Measurements from ENCODE around the gene MAMLD1.

The MAMLD1 gene

DNA sequence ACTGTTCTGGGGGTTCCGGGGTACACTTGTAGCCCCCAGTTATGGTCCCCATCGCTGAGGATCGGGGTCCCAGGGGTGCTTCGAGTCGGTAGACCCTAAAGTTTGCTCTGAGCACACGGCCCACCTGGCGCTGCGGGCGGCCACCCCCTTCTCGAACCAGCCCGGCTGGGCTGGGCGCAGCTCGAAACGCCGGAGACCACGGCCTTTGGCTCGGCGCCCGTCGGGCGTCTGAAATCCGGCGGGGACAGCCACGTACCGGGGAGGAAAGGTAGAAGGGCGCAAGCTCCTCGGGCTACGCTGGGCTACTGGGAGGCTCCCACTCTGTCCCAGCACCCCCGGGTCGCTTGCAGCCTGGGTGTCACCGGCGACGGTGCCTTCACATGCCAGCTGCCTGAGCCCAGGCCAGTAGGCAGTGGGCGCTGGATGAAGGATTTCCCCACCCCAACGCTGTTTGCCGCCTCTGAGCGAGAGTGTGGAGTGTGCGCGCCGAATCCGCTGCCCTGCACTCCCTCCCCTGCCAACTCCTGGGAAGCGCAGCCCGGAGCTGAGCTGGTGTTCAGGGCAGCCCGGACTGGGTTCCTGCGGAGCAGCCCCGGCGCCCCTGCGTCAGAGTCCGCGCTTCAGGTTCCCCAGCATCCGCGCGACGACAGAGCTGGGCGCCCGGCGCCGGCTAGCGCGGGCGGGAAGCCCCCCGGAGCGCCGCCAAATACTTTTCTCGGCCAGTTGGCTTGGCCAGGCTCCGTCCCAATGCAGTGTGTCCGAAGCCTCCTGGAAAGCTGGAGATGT, 637 bp downstream of the MAMLD1 start:
- H3K27ac ChIP-seq, result peak overlapping the region; percentile 30

DNA sequence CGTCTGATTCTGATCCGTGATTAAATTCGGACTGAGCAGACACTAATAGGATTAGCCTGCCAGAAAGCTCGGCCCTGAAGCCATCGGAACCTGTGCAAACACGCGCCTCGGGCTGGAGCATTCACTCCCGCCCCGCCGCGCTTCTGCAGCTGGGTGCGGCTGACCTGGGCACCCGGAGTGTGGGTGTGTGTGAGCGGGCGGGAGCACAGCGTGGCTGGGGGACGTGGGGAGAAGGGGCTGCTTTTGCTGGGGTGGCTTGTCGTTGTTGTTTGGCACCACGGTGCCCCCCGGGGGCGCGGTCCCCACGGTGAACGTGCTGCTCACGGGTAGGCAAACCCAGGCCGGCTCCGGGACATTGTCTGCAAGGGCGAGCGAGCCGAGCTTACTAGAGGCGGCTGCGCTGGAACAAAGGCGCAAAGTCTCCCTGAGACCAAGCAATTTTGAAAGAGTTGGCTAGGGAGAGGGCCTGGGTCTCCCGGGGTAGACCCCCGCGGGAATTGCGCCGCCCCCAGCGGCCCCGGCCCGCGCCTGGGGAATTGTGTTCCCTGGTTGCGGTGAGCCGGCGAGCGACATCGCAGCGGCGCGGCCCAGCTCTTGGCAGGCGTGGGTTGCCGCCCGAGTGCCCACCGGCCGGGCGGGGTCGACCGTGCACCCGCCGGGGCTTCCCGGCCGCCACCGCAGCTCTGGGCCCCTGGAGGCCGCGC, 1.4 kb downstream of the MAMLD1 start:
- H3K27ac ChIP-seq, result peak overlapping the region; percentile 30; the same call in 1 of the 2 replicates

More for the DNA sequence above, 637 bp downstream of the MAMLD1 start:
- TF ChIP-seq, protein P1, sequence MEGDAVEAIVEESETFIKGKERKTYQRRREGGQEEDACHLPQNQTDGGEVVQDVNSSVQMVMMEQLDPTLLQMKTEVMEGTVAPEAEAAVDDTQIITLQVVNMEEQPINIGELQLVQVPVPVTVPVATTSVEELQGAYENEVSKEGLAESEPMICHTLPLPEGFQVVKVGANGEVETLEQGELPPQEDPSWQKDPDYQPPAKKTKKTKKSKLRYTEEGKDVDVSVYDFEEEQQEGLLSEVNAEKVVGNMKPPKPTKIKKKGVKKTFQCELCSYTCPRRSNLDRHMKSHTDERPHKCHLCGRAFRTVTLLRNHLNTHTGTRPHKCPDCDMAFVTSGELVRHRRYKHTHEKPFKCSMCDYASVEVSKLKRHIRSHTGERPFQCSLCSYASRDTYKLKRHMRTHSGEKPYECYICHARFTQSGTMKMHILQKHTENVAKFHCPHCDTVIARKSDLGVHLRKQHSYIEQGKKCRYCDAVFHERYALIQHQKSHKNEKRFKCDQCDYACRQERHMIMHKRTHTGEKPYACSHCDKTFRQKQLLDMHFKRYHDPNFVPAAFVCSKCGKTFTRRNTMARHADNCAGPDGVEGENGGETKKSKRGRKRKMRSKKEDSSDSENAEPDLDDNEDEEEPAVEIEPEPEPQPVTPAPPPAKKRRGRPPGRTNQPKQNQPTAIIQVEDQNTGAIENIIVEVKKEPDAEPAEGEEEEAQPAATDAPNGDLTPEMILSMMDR (conservative IDR thresholded peaks at IDR 0.05), result 0 out of 2 replicates have a peak, but pooled peaks have one; percentile 10
- no peak for TF ChIP-seq ZFX (IDR thresholded peaks at IDR 0.05)

DNA sequence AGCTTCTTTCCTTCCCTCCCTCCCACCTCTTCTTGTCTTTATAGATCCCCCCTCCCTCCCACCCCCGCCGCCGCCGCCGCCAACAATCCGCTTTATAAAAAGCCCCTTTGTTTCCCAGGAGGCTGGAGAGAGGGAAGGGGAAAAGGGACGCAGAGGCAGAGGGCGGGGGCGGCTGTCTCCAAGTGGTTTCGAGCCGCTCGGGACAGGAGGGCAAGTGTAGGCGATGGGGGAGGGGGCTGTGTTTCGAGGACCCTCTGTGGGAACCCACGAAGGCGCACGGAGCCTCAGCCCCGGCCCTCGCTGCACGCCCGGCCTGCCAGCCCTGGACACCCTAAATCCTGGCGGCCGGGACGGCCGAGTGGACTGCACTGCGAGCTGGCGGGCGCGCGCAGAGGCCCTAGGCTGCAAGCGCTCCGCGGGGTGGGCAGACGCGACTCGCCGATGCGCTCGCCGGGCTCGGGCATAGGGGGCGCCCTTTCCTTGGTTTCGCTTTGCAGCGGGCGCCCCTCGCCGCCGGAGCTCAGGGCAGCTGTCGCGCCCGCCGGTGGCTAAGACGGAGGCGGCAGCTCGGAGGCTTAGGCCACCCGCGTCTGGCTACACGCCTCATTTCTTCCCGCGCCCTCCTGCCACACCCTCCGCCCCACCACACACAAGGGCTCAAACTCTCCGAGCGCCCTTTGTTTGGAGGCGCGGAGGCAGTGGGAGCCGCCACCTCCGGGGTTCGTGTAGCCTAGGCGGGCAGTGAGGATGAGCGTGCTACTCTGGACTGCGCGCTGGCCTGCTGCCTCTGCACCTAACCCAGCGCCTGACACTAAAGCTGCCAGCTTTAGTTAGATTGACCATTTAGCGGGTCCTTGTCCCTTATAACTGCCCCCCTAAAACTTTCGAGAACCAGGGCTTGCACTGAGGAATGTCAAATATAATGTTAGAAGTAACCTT, 2.2 kb downstream of the MAMLD1 start:
- TF ChIP-seq, protein P1 (conservative IDR thresholded peaks at IDR 0.05), result no peak
- TF ChIP-seq ZFX (IDR thresholded peaks at IDR 0.05), result no peak
- H3K27ac ChIP-seq, result no peak overlapping the region

More for the DNA sequence above, 1.4 kb downstream of the MAMLD1 start:
- TF ChIP-seq, protein P1 (conservative IDR thresholded peaks at IDR 0.05), result no peak
- no peak for TF ChIP-seq ZFX (IDR thresholded peaks at IDR 0.05)

DNA sequence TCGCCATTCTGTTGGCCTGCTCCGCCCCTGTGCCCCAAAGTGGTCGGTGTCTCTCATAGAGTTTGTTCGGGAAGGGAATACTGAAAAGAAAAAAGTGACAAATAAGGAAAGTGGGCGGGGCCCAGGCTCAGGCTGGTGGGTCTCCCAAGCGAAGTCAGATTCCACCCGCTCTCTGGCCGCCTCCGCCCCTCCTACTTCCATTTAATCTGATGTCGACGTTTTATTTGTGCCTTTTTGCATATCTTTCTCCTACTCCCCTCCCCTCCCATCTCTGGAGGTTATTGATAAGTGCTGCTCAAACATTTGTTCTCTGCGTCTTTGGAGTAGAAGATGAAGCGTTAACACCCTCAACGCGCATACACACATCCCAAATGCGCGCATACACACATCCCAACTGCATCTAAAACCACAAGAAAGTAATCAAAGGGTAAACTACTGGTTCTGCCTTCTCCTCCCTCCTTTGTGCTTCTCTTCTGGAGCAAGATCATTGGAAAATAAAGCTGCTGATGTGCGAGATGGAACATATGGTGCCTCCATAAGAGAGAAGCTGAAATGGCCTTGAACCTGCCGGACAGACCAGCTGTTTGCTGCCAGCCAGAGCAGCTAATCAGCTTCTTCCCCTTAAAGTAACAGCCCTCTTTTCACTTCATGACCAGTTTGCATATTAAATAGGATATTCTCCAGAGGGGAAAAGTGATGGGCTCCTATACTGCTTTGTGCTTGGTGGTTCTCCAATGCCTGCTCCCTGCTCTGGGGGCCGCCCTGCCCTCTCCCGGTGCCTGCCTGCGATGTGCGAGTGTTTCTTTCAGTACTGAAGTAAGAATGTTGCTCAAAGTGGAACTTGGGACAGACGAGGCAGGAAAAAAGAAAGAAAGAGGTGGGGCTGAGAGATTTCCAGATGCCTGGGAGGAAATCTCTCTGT, 3.1 kb downstream of the MAMLD1 start:
- no peak for TF ChIP-seq ZFX (IDR thresholded peaks at IDR 0.05)
- TF ChIP-seq, protein P1 (conservative IDR thresholded peaks at IDR 0.05), result no peak
- H3K27ac ChIP-seq, result no peak overlapping the region

DNA sequence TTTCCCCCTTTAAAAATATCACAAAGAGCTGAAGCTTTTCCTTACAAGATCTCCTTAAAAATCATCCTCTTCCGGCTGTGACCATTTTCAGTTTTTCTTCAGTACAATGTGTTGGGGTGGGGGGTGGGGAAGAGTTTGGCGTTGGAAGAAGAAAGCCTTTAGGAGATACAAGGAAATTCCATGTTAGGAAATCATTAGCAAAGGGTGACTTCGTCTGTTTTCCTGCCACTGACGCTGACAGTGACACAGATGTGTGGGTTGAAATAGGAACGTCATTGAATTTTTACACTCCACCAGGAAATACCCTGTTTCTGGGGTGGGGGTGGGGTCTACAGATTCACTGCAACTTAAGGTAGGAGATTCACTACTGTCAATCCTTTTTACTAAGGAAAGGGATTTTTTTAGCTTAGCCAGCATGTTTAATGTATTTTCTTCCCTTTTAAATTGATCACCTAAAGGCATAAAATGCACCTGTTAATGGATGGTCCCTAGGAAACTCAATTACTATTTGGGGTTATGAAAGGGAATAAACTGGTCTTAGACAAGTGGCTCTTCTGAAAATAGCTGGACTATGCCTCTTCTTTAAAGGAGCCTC, 3.9 kb downstream of the MAMLD1 start:
- no peak for TF ChIP-seq ZFX (IDR thresholded peaks at IDR 0.05)
- TF ChIP-seq, protein P1 (conservative IDR thresholded peaks at IDR 0.05), result no peak
- no peak overlapping the region for H3K27ac ChIP-seq
